Left lung (tissue), 10 donors: ENCODE results near the gene MYO1G. TPM values are rescaled to one million over a fixed set of nuclear protein-coding genes. Genes with fewer than 3 reads are reported as not detected.

Experiments
- ATAC-seq: fragments of 200-7000 bp; cut with Tn5 transposase; one replicate; pipeline ENCODE4 v1.9.1; 2020; ENCODE audit warnings: moderate library complexity
- DNase-seq, 4 donors: peaks; one replicate each; pipeline ENCODE4 v3.0.0-alpha.2; 2013 to 2020
- H3K27ac ChIP-seq, 2 donors: fragments of 200-600 bp; sonication (generic) in 1 of 2; one replicate each; pipeline versions ENCODE4 v1.5.0 to v1.8.0; 2020 to 2021
- H3K27me3 ChIP-seq, 2 donors: fragments of 200-600 bp; sonication (generic) in 1 of 2; one replicate each; pipeline versions ENCODE4 v1.5.0 to v1.8.0; 2020 to 2021
- H3K36me3 ChIP-seq, 2 donors: fragments of 200-600 bp; sonication (generic) in 1 of 2; one replicate each; pipeline versions ENCODE4 v1.5.0 to v1.8.0; 2020 to 2021
- H3K4me1 ChIP-seq, 2 donors: fragments of 200-600 bp; one replicate each; pipeline ENCODE4 v1.8.0; 2021
- H3K4me3 ChIP-seq, 2 donors: fragments of 200-600 bp; sonication (generic) in 1 of 2; one replicate each; pipeline versions ENCODE4 v1.5.0 to v1.8.0; 2020 to 2021; ENCODE audit warnings: mild to moderate bottlenecking in 1 of 2
- H3K9me3 ChIP-seq, 2 donors: fragments of 200-600 bp; sonication (generic) in 1 of 2; one replicate each; pipeline versions ENCODE4 v1.5.0 to v1.8.0; 2020 to 2021
- CTCF ChIP-seq, 2 donors: fragments of 200-600 bp; sonication (generic) in 1 of 2; IDR thresholded peaks; one replicate each; pipeline versions ENCODE4 v1.5.0 to v1.8.0; 2021; ENCODE audit warnings: antibody characterized with exemption in 2 of 2
- intact Hi-C, 2 donors: fragments of 100-400 bp; cut with DNase I; formaldehyde crosslinking; loops; one replicate each; pipeline versions ENCODE4 v1.11.2 to v1.14.2; 2022
- polyA plus RNA-seq, 6 donors: library from polyadenylated mRNA; unstranded; fragments of 120-200 nt; gene quantifications; one replicate each; pipeline ENCODE4 v1.2.1, GENCODE V29; 2013; ENCODE audit not compliant: insufficient read length in 6 of 6
- total RNA-seq, 2 donors: library from RNA; stranded (reverse); fragmentation: NEBNext Ultra II Directional; extraction: Animal tissue kit (Norgen Biotek cat#: 25700); gene quantifications; one replicate each; pipeline ENCODE4 v1.2.1, GENCODE V29; 2021
- donor health status: DM: no; HTN: yes; CAD: no.
- donor health status: DM: no; HTN: no; CAD: no.

Gene MYO1G
- total and polyA plus RNA-seq, 8 donors: 1.1 to 40.9 (median 1.6) TPM

GRCh38 chr7:44969701-44970522 lies 8.9 kb downstream of the MYO1G start:
- Histone ChIP-seq H3K27me3 (no peaks in the 10 kb centered on the region), H3K36me3 (peaks cover 0 to 99% of the 10 kb centered on the region in 2 donors), H3K4me1 (peaks cover 0 to 12% of the 10 kb centered on the region in 2 donors), H3K9me3 (no peaks in the 10 kb centered on the region), H3K4me3 (no peak overlapping the region), H3K27ac (no peak overlapping the region)
- ATAC-seq (no peak), DNase-seq (peak in 1 of 4 donors; percentile 69)
- TF ChIP-seq CTCF (IDR thresholded peaks at IDR 0.05): no peak
- intact Hi-C loops: loop anchor here in 1 of 2 donors (10.0 kb wide), 1 partner anchor 165 kb away; no protein-coding TSS in a partner anchor

GRCh38 chr7:44969049-44969700 lies 9.6 kb downstream of the MYO1G start:
- Histone ChIP-seq H3K9me3 (no peaks in the 10 kb centered on the region), H3K4me3 (no peak overlapping the region), H3K27ac (no peak overlapping the region), H3K36me3 (peaks cover 0 to 99% of the 10 kb centered on the region in 2 donors), H3K27me3 (no peaks in the 10 kb centered on the region), H3K4me1 (peaks cover 0 to 7% of the 10 kb centered on the region in 2 donors)
- ATAC-seq (no peak), DNase-seq (peak in 1 of 4 donors; percentile 20)
- TF ChIP-seq CTCF (IDR thresholded peaks at IDR 0.05): no peak
- intact Hi-C loops: loop anchor here in 1 of 2 donors (10.0 kb wide), 1 partner anchor 166 kb away; no protein-coding TSS in a partner anchor

DNA sequence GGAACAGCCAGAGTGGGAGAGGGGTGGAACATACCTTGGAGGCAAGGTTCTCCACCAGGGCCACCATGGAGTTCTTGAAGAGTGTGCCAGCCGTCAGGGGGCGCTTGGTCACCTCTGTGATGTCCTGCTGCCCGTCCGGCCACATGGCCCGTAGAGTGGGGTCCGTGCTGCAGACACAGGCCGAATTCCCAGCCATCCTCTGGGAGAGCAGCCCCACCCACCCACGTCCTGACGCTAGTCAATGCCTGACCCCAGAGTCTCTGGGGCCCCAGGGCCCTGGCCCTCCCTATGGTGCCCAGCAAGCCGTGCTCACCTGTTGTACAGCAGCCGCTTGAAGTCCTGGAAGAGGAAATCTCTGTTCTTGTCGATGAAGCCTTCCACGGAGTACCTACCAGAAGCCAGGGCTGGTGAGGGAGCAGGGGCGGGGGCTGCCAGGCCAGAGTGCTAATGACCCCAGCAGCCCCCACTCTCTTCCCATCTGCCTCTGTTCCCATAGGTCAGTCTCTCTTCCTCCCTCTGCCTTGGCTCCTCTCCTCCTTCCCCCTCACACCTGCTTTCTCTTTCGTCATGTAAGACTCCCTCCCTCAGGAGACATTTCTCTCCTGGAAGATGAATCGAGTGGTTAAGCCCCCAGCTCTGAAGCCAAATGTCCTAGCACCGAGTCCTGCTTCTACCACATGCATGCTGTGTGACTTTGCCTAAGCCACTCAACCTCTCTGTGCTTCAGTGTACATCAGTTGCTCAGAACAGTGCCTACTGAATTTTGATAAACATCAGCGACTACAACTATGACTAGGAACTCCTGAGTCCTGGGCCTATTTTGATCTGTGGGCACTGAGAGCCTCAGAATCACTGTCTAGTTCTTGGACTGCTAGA lies 11.0 kb downstream of the MYO1G start:
- no peaks in the 10 kb centered on the region for H3K4me1 ChIP-seq
- no peak for TF ChIP-seq CTCF (IDR thresholded peaks at IDR 0.05)
- H3K27me3 ChIP-seq: peaks cover 0 to 7% of the 10 kb centered on the region in 2 donors
- H3K9me3 ChIP-seq: no peaks in the 10 kb centered on the region
- ATAC-seq (peak; percentile 26), DNase-seq (peak in 1 of 4 donors; percentile 79)
- peaks cover 0 to 99% of the 10 kb centered on the region in 2 donors for H3K36me3 ChIP-seq
- no peak overlapping the region for H3K4me3 ChIP-seq
- intact Hi-C loops: loop anchor here in 1 of 2 donors (10.0 kb wide), 1 partner anchor 167 kb away; no protein-coding TSS in a partner anchor
- no peak overlapping the region for H3K27ac ChIP-seq

- no peak for TF ChIP-seq CTCF (IDR thresholded peaks at IDR 0.05)
- Histone ChIP-seq H3K27ac (no peak overlapping the region), H3K4me1 (no peaks in the 10 kb centered on the region), H3K27me3 (peaks cover 0 to 16% of the 10 kb centered on the region in 2 donors), H3K9me3 (no peaks in the 10 kb centered on the region), H3K4me3 (no peak overlapping the region), H3K36me3 (peaks cover 0 to 99% of the 10 kb centered on the region in 2 donors)
- intact Hi-C loops: loop anchor here in 1 of 2 donors (10.0 kb wide), 1 partner anchor 168 kb away; no protein-coding TSS in a partner anchor
- DNase-seq: no peak
- ATAC-seq: no peak
Observed at GRCh38 chr7:44966731-44967538, 11.9 kb downstream of the MYO1G start.
